H1 (cell line): ENCODE data around the gene SNRPA1. TPM values are rescaled to one million over a fixed set of nuclear protein-coding genes. Genes with fewer than 3 reads are reported as not detected.

Experiments
- CTCF ChIA-PET: fragments of 300-600 bp; sonication (Branson Sonifier 250); formaldehyde crosslinking; loops from one replicate; lab custom pipeline; 2021; ENCODE audit not compliant: partially characterized antibody; lab: Charles Lee
- POLR2A ChIA-PET: fragments of 300-600 bp; sonication (Branson Sonifier 250); formaldehyde crosslinking; loops from one replicate; lab custom pipeline; 2021; ENCODE audit warnings: inconsistent platforms; ENCODE audit not compliant: partially characterized antibody; lab: Charles Lee
- DNase-seq, 2 experiments: peaks; one replicate each; pipeline versions ENCODE4 v3.0.0 to v3.0.0-alpha.2; 2010 to 2022; ENCODE audit warnings: low spot score in 2 of 2, low read depth in 1 of 2, mixed read lengths in 1 of 2
- FAIRE-seq: peaks from 2 replicates; lab custom pipeline; 2011; peaks lifted over from hg19 to GRCh38; lab: Jason Lieb, UNC
- H2AFZ ChIP-seq: 2 replicates; pipeline ENCODE4 v1.8.1; 2012; ENCODE audit warnings: low read length, inconsistent platforms
- H2AK5ac ChIP-seq: 2 replicates; pipeline ENCODE4 v1.6.1; 2013; ENCODE audit warnings: low read depth, low read length
- H2BK120ac ChIP-seq: replicated peaks from 2 replicates; pipeline ENCODE3; 2013; ENCODE audit warnings: low read depth, low read length, inconsistent platforms
- H2BK12ac ChIP-seq: 2 replicates; pipeline ENCODE4 v1.6.1; 2013; ENCODE audit warnings: low read depth, low read length
- H2BK15ac ChIP-seq: 2 replicates; pipeline ENCODE4 v1.6.1; 2013; ENCODE audit warnings: low read length
- H2BK20ac ChIP-seq: 2 replicates; pipeline ENCODE4 v1.6.1; 2013; ENCODE audit warnings: low read length
- H2BK5ac ChIP-seq: 2 replicates; pipeline ENCODE4 v1.6.1; 2013; ENCODE audit warnings: low read depth, low read length
- H3K14ac ChIP-seq: 2 replicates; pipeline ENCODE4 v1.6.1; 2013; ENCODE audit warnings: inconsistent platforms; ENCODE audit not compliant: insufficient read length
- H3K18ac ChIP-seq: 2 replicates; pipeline ENCODE4 v1.6.1; 2013; ENCODE audit warnings: low read length; ENCODE audit errors: extremely low read depth
- H3K23ac ChIP-seq: 2 replicates; pipeline ENCODE4 v1.6.1; 2013; ENCODE audit warnings: inconsistent platforms; ENCODE audit not compliant: insufficient read length
- H3K23me2 ChIP-seq: 2 replicates; pipeline ENCODE4 v1.6.1; 2013; ENCODE audit warnings: low read depth, low read length
- H3K27ac ChIP-seq: 2 replicates; pipeline ENCODE4 v1.6.1; 2011; ENCODE audit warnings: low read depth, low read length, inconsistent platforms
- H3K27me3 ChIP-seq, 4 experiments: replicated peaks in 1 of 4; 1 replicate in 1 of 4; 2 replicates in 3 of 4; pipeline versions ENCODE4 v1.6.1 to v1.8.1; 2011 to 2013; ENCODE audit warnings: low read length in 3 of 4, mild to moderate bottlenecking in 3 of 4, inconsistent platforms in 2 of 4, mixed read lengths in 2 of 4, moderate library complexity in 1 of 4; ENCODE audit not compliant: control insufficient read depth in 3 of 4, insufficient read depth in 3 of 4; ENCODE audit errors: extremely low read depth in 1 of 4
- H3K36me3 ChIP-seq, 4 experiments: 2 replicates each; pipeline versions ENCODE4 v1.6.1 to v1.8.1; 2011 to 2013; ENCODE audit warnings: mild to moderate bottlenecking in 4 of 4, low read length in 3 of 4, moderate library complexity in 2 of 4, control low read depth in 1 of 4, inconsistent platforms in 1 of 4; ENCODE audit not compliant: insufficient read depth in 4 of 4, control insufficient read depth in 2 of 4
- H3K4ac ChIP-seq: replicated peaks from 2 replicates; pipeline ENCODE3; 2013; ENCODE audit warnings: low read length, low read depth, mixed read lengths, inconsistent platforms; ENCODE audit not compliant: insufficient read length
- H3K4me1 ChIP-seq, 4 experiments: replicated peaks in 1 of 4; 1 replicate in 1 of 4; 2 replicates in 3 of 4; pipeline versions ENCODE4 v1.6.1 to v1.8.1; 2011 to 2013; ENCODE audit warnings: low read length in 3 of 4, inconsistent platforms in 2 of 4, mixed read lengths in 1 of 4; ENCODE audit not compliant: insufficient read depth in 4 of 4, control insufficient read depth in 3 of 4
- H3K4me2 ChIP-seq, 2 experiments: 2 replicates each; pipeline versions ENCODE4 v1.6.1 to v1.8.1; 2011 to 2013; ENCODE audit warnings: low read depth in 2 of 2, low read length in 2 of 2, control low read depth in 1 of 2, inconsistent platforms in 1 of 2, mild to moderate bottlenecking in 1 of 2; ENCODE audit not compliant: insufficient read depth in 1 of 2
- H3K4me3 ChIP-seq, 4 experiments: fragments of 200-600, 300-600 bp in 1 of 4; sonication (generic), shearing (Covaris generic), sonication (Bioruptor Twin) in 1 of 4; 2 replicates each; pipeline versions ENCODE4 v1.5.1 to v1.8.1; 2011 to 2016; ENCODE audit warnings: low read length in 4 of 4, low read depth in 3 of 4, control low read depth in 2 of 4, inconsistent platforms in 2 of 4, mild to moderate bottlenecking in 2 of 4, mixed read lengths in 1 of 4, moderate library complexity in 1 of 4; ENCODE audit not compliant: insufficient read depth in 2 of 4; ENCODE audit errors: extremely low read depth in 1 of 4
- H3K56ac ChIP-seq: replicated peaks from 2 replicates; pipeline ENCODE3; 2013; ENCODE audit warnings: low read depth, mild to moderate bottlenecking, mixed read lengths, low read length, inconsistent platforms; ENCODE audit not compliant: insufficient read length
- H3K79me1 ChIP-seq: 2 replicates; pipeline ENCODE4 v1.6.1; 2013; ENCODE audit warnings: low read depth, low read length, control low read depth
- H3K79me2 ChIP-seq, 2 experiments: 2 replicates each; pipeline versions ENCODE4 v1.6.1 to v1.8.1; 2012 to 2013; ENCODE audit warnings: low read length in 2 of 2, mild to moderate bottlenecking in 2 of 2, inconsistent platforms in 1 of 2; ENCODE audit not compliant: insufficient read depth in 2 of 2, control insufficient read depth in 1 of 2
- H3K9ac ChIP-seq, 4 experiments: replicated peaks in 1 of 4; 1 replicate in 1 of 4; 2 replicates in 3 of 4; pipeline versions ENCODE4 v1.6.1 to v1.8.1; 2011 to 2013; ENCODE audit warnings: low read depth in 3 of 4, low read length in 3 of 4, control low read depth in 2 of 4, mild to moderate bottlenecking in 2 of 4, moderate library complexity in 2 of 4, inconsistent platforms in 1 of 4; ENCODE audit errors: extremely low read depth in 1 of 4
- H3K9me3 ChIP-seq, 2 experiments: 2 replicates each; pipeline versions ENCODE4 v1.6.1 to v1.8.1; 2012 to 2013; ENCODE audit warnings: mild to moderate bottlenecking in 2 of 2, moderate library complexity in 2 of 2, control low read depth in 1 of 2, inconsistent platforms in 1 of 2, low read depth in 1 of 2, low read length in 1 of 2, mixed read lengths in 1 of 2; ENCODE audit not compliant: insufficient read depth in 2 of 2
- H4K20me1 ChIP-seq, 2 experiments: replicated peaks in 1 of 2; 2 replicates each; pipeline versions ENCODE3 to v1.8.1; 2011 to 2013; ENCODE audit warnings: inconsistent platforms in 2 of 2, low read length in 2 of 2, mild to moderate bottlenecking in 1 of 2; ENCODE audit not compliant: insufficient read depth in 2 of 2, control insufficient read depth in 1 of 2
- H4K5ac ChIP-seq: 2 replicates; pipeline ENCODE4 v1.6.1; 2013; ENCODE audit warnings: low read length, low read depth, mixed read lengths, inconsistent platforms; ENCODE audit not compliant: insufficient read length
- H4K8ac ChIP-seq: 2 replicates; pipeline ENCODE4 v1.8.0; 2013; ENCODE audit warnings: mild to moderate bottlenecking, moderate library complexity, low read length, inconsistent platforms; ENCODE audit not compliant: insufficient read depth; ENCODE audit errors: extremely low read depth
- H4K91ac ChIP-seq: replicated peaks from 2 replicates; pipeline ENCODE3; 2013; ENCODE audit warnings: low read length, mixed read lengths, inconsistent platforms; ENCODE audit not compliant: insufficient read length
- ASH2L ChIP-seq: fragments of 200-600, 300-600 bp; sonication (generic); IDR thresholded peaks from one replicate; pipeline ENCODE4 v1.7.1; 2017; ENCODE audit warnings: low read length
- ATF3 ChIP-seq: IDR thresholded peaks from 2 replicates; pipeline ENCODE4 v1.6.1; 2011; ENCODE audit warnings: low read depth, mild to moderate bottlenecking, low read length; ENCODE audit not compliant: insufficient read depth
- BRCA1 ChIP-seq: IDR thresholded peaks from 2 replicates; pipeline ENCODE4 v1.6.1; 2012; ENCODE audit warnings: low read depth, low read length, improper control_type of control experiment
- JUND ChIP-seq: IDR thresholded peaks from 2 replicates; pipeline ENCODE4 v1.6.1; 2011; ENCODE audit warnings: mild to moderate bottlenecking, improper control_type of control experiment, low read length
- MAX ChIP-seq: IDR thresholded peaks from 2 replicates; pipeline ENCODE4 v1.6.1; 2012; ENCODE audit warnings: inconsistent platforms
- POLR2AphosphoS5 ChIP-seq: IDR thresholded peaks from 2 replicates; pipeline ENCODE4 v1.6.1; 2011; ENCODE audit warnings: low read depth, low read length
- RAD21 ChIP-seq, 2 experiments: IDR thresholded peaks in 1 of 2; conservative IDR thresholded peaks in 1 of 2; 2 replicates each; pipeline ENCODE4 v1.6.1; 2011; ENCODE audit warnings: low read depth in 2 of 2, low read length in 2 of 2, improper control_type of control experiment in 1 of 2, inconsistent platforms in 1 of 2, mild to moderate bottlenecking in 1 of 2, moderate library complexity in 1 of 2
- RBBP5 ChIP-seq: IDR thresholded peaks from 2 replicates; pipeline ENCODE4 v1.7.1; 2012; ENCODE audit warnings: low read depth, mild to moderate bottlenecking, inconsistent platforms, low read length, moderate library complexity, borderline replicate concordance
- SP1 ChIP-seq: IDR thresholded peaks from 2 replicates; pipeline ENCODE4 v1.6.1; 2011; ENCODE audit warnings: low read depth, low read length
- USF2 ChIP-seq: IDR thresholded peaks from 2 replicates; pipeline ENCODE4 v1.6.1; 2011; ENCODE audit warnings: low read length, improper control_type of control experiment
- WGBS, 2 experiments: shearing (Covaris generic) in 1 of 2; methylation state at CpG; one replicate each; pipeline versions ENCODE4 v1.1.6 to v1.1.7; 2013 to 2015; ENCODE audit warnings: low lambda C conversion rate in 2 of 2, mixed read lengths in 2 of 2, inconsistent platforms in 1 of 2, low coverage in 1 of 2, missing lambda C conversion rate in 1 of 2; ENCODE audit not compliant: insufficient replicate concordance in 2 of 2, insufficient coverage in 1 of 2, insufficient read length in 1 of 2; ENCODE audit errors: extremely low coverage in 1 of 2, missing lambda C conversion rate in 1 of 2; 5-methylcytosine and 5-hydroxymethylcytosine counted together
- polyA plus RNA-seq, 7 experiments: library from polyadenylated mRNA; depleted of rRNA in 3 of 7; stranded (reverse) in 5 of 7; unstranded in 2 of 7; fragments of >200 nt in 5 of 7; fragments of 200-250 nt in 2 of 7; gene quantifications; 1 replicate in 5 of 7; 2 replicates in 1 of 7; 4 replicates in 1 of 7; pipeline versions ENCODE4 v1.2.1 to v1.2.3, GENCODE V29; 2011 to 2013; ENCODE audit warnings: missing spikeins in 2 of 7, mixed read lengths in 2 of 7
- total RNA-seq: library from RNA; stranded (reverse); fragmentation: NEBNext Ultra II Directional; extraction: Animal tissue kit (Norgen Biotek cat#: 25700); gene quantifications from 2 replicates; pipeline ENCODE4 v1.2.1, GENCODE V29; 2021

SNRPA1 gene
- total and polyA plus RNA-seq, 2 of the 8 experiments (the other 6 are each of a cell fraction or from before 2014, with no cell fraction given), result 140 to 221 TPM

DNA sequence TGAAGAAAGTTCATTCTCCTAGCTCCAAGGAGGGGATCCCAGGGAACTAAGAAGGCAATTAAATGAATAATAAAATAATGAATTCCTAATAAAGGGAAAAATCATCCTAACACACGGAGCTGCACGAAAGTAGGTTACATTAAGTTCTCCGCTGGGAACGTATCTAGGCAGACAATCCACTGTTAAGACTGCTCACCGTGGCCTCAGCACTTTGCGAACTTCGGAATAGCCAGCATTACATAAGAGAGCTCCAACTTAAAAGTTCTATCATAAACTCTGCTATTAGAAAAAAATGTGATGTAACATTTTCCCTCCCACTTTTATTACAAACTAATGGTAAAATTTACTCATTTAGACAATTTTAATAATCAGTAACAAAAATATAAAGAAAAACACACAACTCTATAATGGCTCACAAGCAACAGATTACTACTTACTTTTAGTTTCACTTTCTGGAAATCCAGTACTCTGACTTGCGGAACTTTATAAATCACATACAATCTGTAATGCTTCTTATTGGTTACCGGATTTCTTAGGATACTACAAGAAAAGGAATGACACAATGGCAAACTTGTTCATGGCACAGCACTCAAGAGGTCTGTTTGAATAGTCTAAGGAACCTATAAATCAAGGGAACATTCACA is 8.5 kb downstream of the SNRPA1 start:
- H4K91ac ChIP-seq, result no peak overlapping the region
- H3K23ac ChIP-seq, result no peak overlapping the region
- 97% methylated on average over 9 of the region's 9 CpGs; no CpG with 5 or more reads in 1 of the 2 experiments for whole genome bisulfite sequencing, 2 experiments
- ChIA-PET POLR2A (interaction anchor here (1.9 kb wide), 1 partner anchor 8 kb away, joined by 5 read pairs; the partner anchor contains the start of gene SNRPA1), CTCF (interaction anchor here (0.9 to 2.6 kb wide), 11 partner anchors 8 to 368 kb away, joined by 3 to 7 read pairs (median 4); partner anchors contain the start of gene SNRPA1)
- H2BK120ac ChIP-seq, result no peak overlapping the region
- H3K14ac ChIP-seq, result no peak overlapping the region
- H3K4ac ChIP-seq, result no peak overlapping the region
- no peak for DNase-seq
- H3K36me3 ChIP-seq, result peaks cover 32 to 68% (median 52%) of the 10 kb centered on the region in 4 experiments
- H3K18ac ChIP-seq, result no peak overlapping the region
- H3K4me2 ChIP-seq, result no peak overlapping the region
- H4K5ac ChIP-seq, result no peak overlapping the region
- H2BK12ac ChIP-seq, result no peak overlapping the region
- H2AFZ ChIP-seq, result no peak overlapping the region
- H2BK15ac ChIP-seq, result no peak overlapping the region
- H3K79me1 ChIP-seq, result no peaks in the 10 kb centered on the region; the same call in 1 of the 2 replicates
- no peaks in the 10 kb centered on the region for H3K9me3 ChIP-seq
- no peaks in the 10 kb centered on the region for H3K4me1 ChIP-seq
- H2AK5ac ChIP-seq, result no peak overlapping the region
- H3K9ac ChIP-seq, result no peak overlapping the region
- no peak overlapping the region for H2BK20ac ChIP-seq
- no peaks in the 10 kb centered on the region for H3K23me2 ChIP-seq
- H4K8ac ChIP-seq, result no peak overlapping the region
- H2BK5ac ChIP-seq, result no peak overlapping the region
- no peak overlapping the region for H3K27ac ChIP-seq
- H3K27me3 ChIP-seq, result no peaks in the 10 kb centered on the region
- H3K56ac ChIP-seq, result no peak overlapping the region
- no peak for FAIRE-seq
- H3K4me3 ChIP-seq, result no peak overlapping the region
- H4K20me1 ChIP-seq, result peaks cover 4% of the 10 kb centered on the region in 2 experiments
- H3K79me2 ChIP-seq, result peaks cover 10 to 37% of the 10 kb centered on the region in 2 experiments
- TF ChIP-seq ASH2L (no peak), SP1 (no peak), RAD21 (IDR thresholded peaks at IDR 0.05 in 1 of 2, conservative IDR thresholded peaks at IDR 0.05 in 1 of 2; ENCODE audit: low read depth in 2 of 2, low read length in 2 of 2) (no peak), POLR2AphosphoS5 (no peak), BRCA1 (no peak), MAX (no peak), USF2 (no peak), JUND (no peak), ATF3 (no peak), RBBP5 (no peak)
